ENCODE data around the gene PTPRS. TPM values are rescaled to one million over a fixed set of nuclear protein-coding genes. Genes with fewer than 3 reads are reported as not detected.

The PTPRS gene
- total and polyA plus RNA-seq, 2 donors (not counting 3 experiments of a cell fraction or from before 2014, with no cell fraction given) = 10.1 to 16.1 TPM

GRCh38 chr19:5302396-5302795 lies 38.2 kb downstream of the PTPRS start:
- Histone ChIP-seq H3K9me3 (replicated peaks; ENCODE audit: control insufficient read depth, insufficient read depth, low read length) (no peaks in the 10 kb centered on the region), H4K20me1 (replicated peaks; ENCODE audit: control insufficient read depth, extremely low read depth, insufficient read depth, low read length) (no peaks in the 10 kb centered on the region), H3K4me2 (ENCODE audit: insufficient read depth, low read length) (no peak overlapping the region), H3K9me1 (replicated peaks; ENCODE audit: control insufficient read depth, extremely low read depth, insufficient read depth, low read length) (no peaks in the 10 kb centered on the region), H3K4me1 (ENCODE audit: control insufficient read depth, extremely low read depth, insufficient read depth, low read length) (no peaks in the 10 kb centered on the region), H3K36me3 (ENCODE audit: control insufficient read depth in 2 of 2, extremely low read depth in 1 of 2, insufficient read depth in 2 of 2, low read length in 2 of 2) (no peaks in the 10 kb centered on the region), H3K27ac (ENCODE audit: insufficient read depth, low read depth, low read length) (no peak overlapping the region), H3K9ac (replicated peaks; ENCODE audit: extremely low read depth, insufficient read depth, low read length) (no peak overlapping the region), H2AFZ (ENCODE audit: low read depth, low read length) (no peak overlapping the region), H3K4me3 (replicated peaks in 1 of 3; ENCODE audit: insufficient read depth in 1 of 3, low read depth in 1 of 3, low read length in 3 of 3) (no peak overlapping the region), H3K27me3 (ENCODE audit: control insufficient read depth in 2 of 2, insufficient read depth in 2 of 2, low read length in 2 of 2) (no peaks in the 10 kb centered on the region), H3K79me2 (ENCODE audit: control insufficient read depth, insufficient read depth, low read length) (no peaks in the 10 kb centered on the region)
- FAIRE-seq (no peak), DNase-seq (ENCODE audit: low read depth, low spot score) (no peak)
- intact Hi-C loops (cut with micrococcal nuclease) (no loop called here), dilution Hi-C loops (cut with MboI; ENCODE audit: extremely low pct_ligation_motif_present, low sequenced_read_pairs) (no loop called here)
- ChIA-PET CTCF (no interaction called here), POLR2A (interaction anchor here (0.6 kb wide), 1 partner anchor 38 kb away, joined by 3 read pairs; no protein-coding TSS in a partner anchor)
- BruUV-seq (replicated peaks) = no TSS peak
- no peak for TF ChIP-seq POLR2A (IDR thresholded peaks at IDR 0.05; ENCODE audit: low read depth, low read length)
- TF ChIP-seq MAX (IDR thresholded peaks at IDR 0.05; ENCODE audit: insufficient read depth, insufficient read length) = no peak
- no peak for TF ChIP-seq GATA2 (IDR thresholded peaks at IDR 0.05; ENCODE audit: insufficient read depth, insufficient read length, low read depth, low read length)
- TF ChIP-seq EZH2 (IDR thresholded peaks at IDR 0.05; ENCODE audit: borderline replicate concordance, low read depth, low read length, severe bottlenecking) = no peak
- TF ChIP-seq MYC (IDR thresholded peaks at IDR 0.05; ENCODE audit: low read depth, low read length) = no peak
- TF ChIP-seq FOS (IDR thresholded peaks at IDR 0.05; ENCODE audit: borderline replicate concordance, insufficient read depth, low read length) = no peak
- no peak for TF ChIP-seq POLR2AphosphoS5 (IDR thresholded peaks at IDR 0.05; ENCODE audit: insufficient read depth, low read depth, low read length)
- TF ChIP-seq JUN (IDR thresholded peaks at IDR 0.05; ENCODE audit: borderline replicate concordance, insufficient read depth, insufficient read length, low read depth) = no peak
- no peak for TF ChIP-seq CTCF (IDR thresholded peaks at IDR 0.05; ENCODE audit: extremely low read depth in 1 of 2, insufficient read depth in 1 of 2, low read depth in 1 of 2, low read length in 2 of 2)

Measured in endothelial cell of umbilical vein (primary cell).